ENCODE results near the gene PKP3.
A peak's percentile ranks its signal among the peaks of the same experiment; 100 is the strongest.

The PKP3 gene

GRCh38 chr11:363948-364761, 29.9 kb upstream of the PKP3 start:
- DNase-seq, result peak; percentile 39

- no peak for DNase-seq
Observed at GRCh38 chr11:364991-365725, 28.9 kb upstream of the PKP3 start.

DNA sequence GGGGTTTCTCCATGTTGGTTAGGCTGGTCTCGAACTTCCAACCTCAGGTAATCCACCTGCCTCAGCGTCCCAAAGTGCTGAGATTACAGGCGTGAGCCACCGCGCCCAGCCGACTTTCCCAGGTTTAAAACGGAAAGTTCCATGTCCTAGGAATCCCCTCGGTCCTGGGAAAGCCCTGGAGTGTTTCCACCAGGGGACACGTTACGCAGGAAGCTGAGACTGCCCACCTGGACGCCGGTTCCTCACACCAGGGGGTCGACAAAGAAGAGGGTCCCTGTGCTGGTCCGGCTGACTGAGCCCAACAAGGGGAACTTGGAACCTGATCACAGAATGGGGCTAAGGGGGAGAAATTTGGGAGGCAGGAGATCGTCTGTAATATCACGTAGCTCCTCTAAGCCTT, 28.2 kb upstream of the PKP3 start:
- no peak for DNase-seq

DNA sequence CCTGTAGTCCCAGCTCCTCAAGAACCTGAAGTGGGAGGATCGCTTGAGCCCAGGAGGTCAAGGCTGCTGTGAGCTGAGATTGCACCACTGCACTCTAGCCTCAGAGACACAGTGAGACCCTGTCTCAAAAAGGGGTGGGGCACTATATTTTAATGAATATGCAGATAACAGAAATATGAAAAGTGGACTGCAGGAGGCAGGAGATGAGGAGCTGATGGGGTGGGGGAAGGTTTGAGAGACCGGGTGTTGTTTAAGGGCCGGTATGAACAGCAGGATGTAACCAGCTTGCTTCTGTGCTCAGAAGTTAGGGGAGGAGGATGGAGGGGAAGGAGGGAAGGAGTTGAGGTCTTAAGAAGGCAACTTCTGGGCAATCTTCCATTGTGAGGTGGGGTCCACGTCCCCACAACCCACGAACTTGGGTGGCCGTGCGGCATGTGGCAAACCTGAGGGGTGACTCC, 26.0 kb upstream of the PKP3 start:
- no peak for DNase-seq

- DNase-seq, result no peak
Observed at GRCh38 chr11:368414-369335, 25.3 kb upstream of the PKP3 start.

DNA sequence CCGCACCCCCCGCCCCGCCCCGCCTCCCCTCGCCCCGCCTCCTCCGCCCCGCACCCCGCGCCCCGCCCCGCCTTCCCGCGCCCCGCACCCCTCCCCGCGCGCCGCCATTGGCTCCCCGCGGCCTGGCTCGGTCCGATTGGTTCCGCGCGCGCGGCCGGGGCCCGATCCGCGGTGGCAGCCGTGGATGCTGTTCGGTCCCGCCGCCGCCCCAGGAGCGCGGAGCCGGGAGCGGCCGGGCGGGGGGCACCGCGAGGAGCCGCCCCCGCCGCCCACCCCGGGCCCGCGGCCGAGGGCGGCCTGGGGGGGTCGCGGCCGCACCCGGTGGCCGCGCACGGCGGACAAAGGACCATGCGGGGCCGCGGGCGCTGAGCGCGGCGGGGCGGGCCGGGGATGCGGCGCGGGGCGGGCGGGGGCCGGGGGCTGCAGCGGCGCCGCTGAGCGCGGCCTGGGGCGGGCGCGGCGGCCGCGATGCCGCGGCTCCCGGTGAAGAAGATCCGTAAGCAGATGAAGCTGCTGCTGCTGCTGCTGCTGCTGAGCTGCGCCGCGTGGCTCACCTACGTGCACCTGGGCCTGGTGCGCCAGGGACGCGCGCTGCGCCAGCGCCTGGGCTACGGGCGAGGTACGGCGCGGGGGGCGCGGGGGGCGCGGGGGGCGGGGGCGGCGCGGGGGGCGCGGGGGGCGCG, 24.5 kb upstream of the PKP3 start, which contains the start of gene B4GALNT4:
Gene B4GALNT4, plus strand, starts transcription at position 164 of the 683 bp plus-strand sequence. Its CDS starts 305 bp downstream, at position 469.
- DNase-seq, result no peak

GRCh38 chr11:370070-370941, 23.7 kb upstream of the PKP3 start:
- DNase-seq, result no peak

- DNase-seq, result no peak
Observed at GRCh38 chr11:371051-371450, 23.0 kb upstream of the PKP3 start.

DNA sequence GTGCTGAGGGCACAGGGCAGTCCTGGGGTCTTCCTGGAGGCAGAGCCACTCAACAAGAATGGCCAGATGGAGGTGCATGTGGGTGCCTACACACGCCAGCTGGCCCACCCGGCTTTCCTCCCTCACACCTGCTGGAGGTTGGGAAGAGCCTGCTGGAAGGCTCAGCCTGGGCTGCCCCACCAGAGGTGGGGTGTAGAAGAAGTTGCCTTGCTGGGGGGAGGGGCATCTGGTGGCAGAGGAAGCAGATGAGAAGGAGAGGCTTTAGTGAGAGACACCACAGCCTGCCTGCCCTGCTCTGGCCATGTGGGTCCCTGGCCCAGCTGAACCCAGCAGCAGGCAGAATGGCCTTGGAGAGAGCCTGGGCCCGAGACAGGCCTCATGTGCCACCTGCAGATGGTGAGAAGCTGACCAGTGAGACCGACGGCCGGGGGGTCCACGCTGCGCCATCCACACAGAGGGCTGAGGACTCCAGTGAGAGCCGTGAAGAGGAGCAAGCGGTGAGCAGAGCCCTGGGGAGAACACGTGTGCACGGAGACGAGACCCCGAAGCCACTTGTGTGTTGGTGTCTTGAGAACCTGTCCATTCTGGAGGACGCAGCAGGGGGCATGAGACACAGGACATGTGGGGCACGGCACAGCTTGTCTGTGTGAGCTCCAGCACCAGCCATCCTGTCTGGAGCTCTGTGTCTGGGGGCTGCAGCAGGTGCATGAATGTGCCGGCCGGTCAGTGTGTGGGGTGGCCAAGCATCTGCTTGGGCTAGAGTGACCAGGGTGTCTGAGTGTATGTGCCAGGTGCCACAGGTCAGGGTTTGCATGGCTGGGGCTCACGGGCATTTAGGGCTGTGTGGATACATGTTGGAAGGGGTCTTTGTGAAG, 22.1 kb upstream of the PKP3 start:
- DNase-seq, result no peak

DNA sequence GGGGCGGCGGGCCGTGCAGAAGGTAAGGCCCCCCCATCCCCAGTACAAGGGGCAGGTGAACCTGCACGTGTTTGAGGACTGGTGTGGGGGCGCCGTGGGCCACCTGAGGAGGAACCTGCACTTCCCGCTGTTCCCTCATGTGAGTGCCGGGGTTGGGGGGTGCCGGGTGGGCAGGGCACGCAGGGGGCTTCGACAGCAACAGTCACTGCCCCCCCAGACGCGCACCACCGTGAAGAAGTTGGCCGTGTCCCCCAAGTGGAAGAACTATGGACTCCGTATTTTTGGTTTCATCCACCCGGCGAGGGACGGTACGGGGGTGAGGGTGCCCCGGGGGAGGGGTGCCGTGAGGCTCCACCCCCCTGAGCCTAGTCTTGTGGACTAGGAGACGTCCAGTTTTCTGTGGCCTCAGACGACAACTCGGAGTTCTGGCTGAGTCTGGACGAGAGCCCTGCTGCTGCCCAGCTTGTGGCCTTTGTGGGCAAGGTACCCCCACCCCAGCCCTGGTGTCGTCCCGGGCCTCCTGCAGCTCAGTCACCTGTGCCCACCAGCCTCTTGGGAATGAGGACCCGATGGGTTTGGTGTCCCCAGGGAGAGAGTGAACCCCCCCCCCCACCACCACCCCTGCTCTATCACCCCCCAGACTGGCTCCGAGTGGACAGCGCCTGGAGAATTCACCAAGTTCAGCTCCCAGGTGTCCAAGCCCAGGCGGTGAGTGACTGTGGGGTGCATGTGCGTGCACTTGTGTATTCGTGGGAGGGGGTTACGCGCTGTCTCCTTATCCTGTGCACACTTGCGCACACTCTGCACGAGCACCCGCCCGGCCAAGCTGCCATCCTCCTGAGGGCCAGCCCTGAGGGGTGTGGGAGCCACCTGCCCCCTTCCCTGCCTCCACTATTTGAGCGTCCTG, 20.9 kb upstream of the PKP3 start:
- no peak for DNase-seq

DNA sequence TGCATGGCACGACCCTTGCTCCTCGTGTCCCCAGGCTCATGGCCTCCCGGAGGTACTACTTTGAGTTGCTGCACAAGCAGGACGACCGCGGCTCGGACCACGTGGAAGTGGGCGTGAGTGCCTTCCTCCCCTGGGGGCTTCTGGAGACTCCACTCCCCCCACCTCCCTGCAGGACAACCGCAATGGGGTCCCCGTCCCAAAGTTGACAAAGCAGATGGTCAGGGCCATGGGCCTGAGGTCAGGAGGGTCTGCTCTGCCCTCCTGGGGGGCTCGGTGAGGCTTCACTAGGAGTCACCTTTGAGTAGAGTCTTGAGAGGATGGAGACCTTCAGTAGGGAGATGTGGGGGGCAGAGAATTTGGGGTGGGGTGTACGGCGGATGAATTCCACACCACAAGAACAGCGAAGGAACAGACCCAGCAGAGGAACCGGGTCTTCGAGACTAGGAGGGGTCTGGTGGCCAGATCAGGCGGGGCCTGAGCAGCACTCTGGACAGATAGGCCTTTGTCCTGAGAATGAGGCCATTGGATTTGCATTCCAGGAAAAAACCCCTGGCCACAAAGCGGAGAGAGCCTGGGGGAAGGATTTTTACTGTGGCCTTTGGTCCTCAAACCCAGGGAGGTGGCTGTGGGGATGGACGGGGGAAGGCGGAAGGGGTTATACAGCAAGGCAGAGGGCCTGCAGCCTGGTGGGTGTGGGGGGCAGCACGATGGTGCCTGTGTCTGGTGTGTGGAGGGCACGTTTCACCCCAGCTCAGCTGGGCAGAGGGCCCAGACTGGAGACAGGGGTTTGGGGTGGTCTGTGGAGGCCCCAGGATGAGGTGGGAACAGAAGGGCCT, 20.1 kb upstream of the PKP3 start:
- DNase-seq, result no peak

GRCh38 chr11:375065-376025, 18.7 kb upstream of the PKP3 start:
- DNase-seq, result no peak

DNA sequence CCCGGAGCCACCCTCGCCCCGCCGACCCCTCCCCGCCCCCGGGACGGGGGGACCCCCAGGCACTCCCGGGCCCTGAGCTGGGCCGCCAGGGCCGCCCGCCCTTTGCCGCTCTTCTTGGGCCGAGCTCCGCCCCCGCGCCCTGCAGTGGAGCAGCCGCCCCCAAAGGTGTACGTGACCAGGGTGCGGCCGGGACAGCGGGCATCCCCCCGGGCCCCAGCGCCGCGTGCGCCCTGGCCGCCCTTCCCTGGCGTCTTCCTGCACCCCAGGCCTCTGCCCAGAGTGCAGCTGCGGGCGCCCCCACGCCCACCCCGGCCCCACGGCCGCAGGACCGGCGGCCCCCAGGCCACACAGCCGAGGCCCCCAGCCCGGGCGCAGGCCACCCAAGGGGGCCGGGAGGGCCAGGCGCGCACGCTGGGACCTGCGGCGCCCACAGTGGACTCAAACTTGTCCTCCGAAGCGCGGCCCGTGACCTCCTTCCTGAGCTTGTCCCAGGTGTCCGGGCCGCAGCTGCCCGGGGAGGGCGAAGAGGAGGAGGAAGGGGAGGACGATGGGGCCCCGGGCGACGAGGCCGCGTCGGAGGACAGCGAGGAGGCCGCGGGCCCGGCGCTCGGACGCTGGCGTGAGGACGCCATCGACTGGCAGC, 17.4 kb upstream of the PKP3 start:
- DNase-seq, result no peak

DNA sequence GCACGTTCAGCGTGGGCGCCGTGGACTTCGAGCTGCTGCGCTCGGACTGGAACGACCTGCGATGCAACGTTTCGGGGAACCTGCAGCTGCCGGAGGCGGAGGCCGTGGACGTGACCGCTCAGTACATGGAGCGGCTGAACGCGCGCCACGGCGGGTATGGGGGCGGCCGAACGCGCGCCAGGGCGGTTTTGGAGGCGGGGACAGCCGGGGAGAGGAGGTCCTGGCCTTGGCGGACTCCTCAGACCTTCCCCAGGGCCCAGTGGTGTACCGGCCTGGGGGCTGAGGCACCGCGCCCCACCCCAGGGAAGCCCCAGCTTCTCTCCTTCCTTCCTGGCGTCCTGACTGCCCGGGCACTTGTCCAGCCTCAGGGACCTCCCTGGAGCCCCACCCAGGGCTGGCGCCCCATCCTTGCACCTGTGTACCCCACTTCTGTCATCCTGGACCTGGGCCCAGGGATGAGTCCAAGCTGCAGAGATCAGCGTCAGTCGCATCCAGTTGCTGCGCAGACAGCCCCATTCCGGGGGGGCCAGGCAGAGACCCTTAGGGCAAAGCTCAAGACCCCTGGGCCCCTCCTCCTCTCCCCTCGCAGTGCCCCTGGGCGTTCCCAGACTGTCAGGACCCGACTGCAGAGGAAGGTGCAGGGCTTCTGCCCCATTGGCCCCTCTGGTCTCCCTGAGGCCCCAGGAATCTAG, 16.7 kb upstream of the PKP3 start:
- DNase-seq, result no peak

- no peak for DNase-seq
Observed at GRCh38 chr11:377883-378500, 16.0 kb upstream of the PKP3 start.

Data from effector CD8-positive, alpha-beta T cell (primary cell).